Stimulated activated CD4-positive, alpha-beta T cell treated with anti-CD3 and anti-CD28 coated beads, Interleukin-15, amount 100 ng/mL, for 1 hour (primary cell): ENCODE results near the gene RNF207.

Experiments
- DNase-seq, 2 donors: peaks; one replicate each; pipeline ENCODE4 v3.0.0-alpha.2; 2020; ENCODE audit warnings: low read depth in 1 of 2, low spot score in 1 of 2

RNF207 gene, protein sequence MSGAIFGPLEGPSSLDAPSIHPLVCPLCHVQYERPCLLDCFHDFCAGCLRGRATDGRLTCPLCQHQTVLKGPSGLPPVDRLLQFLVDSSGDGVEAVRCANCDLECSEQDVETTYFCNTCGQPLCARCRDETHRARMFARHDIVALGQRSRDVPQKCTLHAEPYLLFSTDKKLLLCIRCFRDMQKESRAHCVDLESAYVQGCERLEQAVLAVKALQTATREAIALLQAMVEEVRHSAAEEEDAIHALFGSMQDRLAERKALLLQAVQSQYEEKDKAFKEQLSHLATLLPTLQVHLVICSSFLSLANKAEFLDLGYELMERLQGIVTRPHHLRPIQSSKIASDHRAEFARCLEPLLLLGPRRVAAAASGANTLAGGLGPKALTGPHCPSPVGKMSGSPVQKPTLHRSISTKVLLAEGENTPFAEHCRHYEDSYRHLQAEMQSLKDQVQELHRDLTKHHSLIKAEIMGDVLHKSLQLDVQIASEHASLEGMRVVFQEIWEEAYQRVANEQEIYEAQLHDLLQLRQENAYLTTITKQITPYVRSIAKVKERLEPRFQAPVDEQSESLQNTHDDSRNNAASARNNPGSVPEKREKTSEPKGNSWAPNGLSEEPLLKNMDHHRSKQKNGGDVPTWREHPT

GRCh38 chr1:6205849-6206519 lies at the start of gene RNF207:
Gene RNF207 (plus strand): TSS chr1:6206119. CDS start chr1:6206536, 417 bp downstream.
- DNase-seq: peak in 1 of 2 donors; percentile 52

DNA sequence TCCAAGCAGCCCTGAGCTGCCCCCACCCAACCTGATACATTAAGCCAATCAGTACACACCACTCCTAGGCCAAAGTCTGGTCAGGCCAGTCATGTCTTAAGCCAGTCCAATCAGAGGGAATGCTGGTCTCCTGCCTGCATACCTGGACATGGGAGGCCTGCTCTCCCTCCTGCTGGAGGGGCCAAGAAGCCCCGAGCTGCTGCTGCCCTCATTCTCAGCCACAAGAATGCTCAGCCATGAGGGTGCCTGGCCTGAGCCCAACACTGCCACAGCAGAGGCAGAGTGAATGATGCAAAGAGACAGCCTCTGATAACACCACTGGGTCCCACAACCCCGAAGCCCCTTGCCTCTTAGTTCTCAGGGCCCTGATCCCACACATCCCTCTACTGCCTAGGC lies 48.8 kb upstream of the RNF207 start:
- no peak for DNase-seq

GRCh38 chr1:6157528-6158174 lies 48.3 kb upstream of the RNF207 start:
- DNase-seq: no peak

GRCh38 chr1:6158181-6158580 lies 47.7 kb upstream of the RNF207 start:
- DNase-seq: no peak

DNA sequence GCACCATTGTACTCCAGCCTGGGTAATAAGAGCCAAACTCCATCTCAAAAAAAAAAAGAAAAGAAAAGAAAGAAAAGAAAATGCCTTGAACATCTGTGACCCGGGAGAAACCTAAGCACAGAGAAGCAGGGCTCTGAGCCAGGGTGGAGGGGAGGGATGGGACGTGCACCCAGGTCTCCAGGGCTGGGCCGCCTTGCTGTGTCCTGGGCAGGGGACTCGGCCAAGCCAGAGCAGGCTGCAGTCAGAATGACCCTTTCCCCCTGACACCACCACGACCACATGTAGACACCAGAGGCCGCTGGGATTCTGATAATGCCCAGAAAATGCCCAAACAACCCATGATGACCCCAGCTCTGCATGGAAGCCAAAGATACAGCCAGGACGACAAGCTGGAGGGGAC lies 43.6 kb upstream of the RNF207 start:
- no peak for DNase-seq

DNA sequence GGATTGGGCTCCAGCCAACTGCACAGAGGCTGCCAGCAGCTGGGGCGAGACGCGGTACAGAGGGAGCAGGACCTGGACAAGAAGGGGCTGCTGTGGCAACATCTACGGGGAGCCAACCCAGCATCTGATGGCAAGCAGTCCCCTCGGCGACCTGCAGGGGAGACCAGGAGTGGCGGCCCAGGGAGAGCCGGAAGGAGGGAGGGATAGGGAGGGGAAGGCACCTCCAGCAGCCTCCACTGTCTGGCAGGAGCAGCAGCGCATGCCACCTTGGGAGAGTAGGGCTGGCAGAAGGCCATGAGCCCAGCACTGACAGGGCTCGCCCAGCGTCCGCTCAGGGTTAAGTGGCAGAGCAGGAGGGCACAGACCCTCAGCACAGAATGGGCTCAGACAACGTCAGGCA lies 43.1 kb upstream of the RNF207 start:
- no peak for DNase-seq

DNA sequence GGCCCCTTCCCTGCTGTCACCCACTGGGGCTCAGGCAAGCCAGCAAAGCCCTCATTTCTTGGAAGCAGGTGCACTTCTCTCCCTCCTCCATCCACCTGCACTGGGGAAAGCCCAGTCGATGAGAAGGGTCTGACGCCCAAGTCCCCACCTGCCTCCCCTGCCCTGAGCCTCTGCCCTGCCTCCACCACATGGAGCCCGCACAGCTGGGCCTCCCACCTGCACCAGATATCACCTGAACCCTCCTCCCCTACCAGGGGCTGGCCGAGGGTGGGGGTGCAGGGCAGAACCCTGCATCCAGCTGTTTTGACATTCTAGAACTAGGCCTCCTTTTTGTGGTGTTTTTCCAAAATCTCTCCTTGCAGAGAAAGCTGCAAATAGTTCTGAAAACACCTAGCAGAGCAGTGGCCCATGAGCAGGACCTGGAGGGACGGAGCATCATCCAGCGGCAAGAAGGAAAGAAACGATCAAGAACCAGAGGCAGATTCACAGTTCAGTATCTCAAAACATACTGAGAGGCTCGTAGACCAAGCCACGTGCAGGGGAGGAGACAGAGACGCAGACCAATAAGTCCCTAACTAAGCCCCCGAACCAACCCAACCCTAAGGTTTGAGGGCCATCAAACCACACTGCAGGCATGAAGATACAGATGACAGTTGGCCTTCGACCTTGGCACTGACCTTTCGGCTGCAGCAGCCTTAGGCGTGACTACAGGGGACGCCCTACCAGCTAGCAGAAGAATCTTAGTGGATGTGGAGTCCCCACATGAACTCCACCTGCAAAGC lies 42.5 kb upstream of the RNF207 start:
- DNase-seq: no peak

DNA sequence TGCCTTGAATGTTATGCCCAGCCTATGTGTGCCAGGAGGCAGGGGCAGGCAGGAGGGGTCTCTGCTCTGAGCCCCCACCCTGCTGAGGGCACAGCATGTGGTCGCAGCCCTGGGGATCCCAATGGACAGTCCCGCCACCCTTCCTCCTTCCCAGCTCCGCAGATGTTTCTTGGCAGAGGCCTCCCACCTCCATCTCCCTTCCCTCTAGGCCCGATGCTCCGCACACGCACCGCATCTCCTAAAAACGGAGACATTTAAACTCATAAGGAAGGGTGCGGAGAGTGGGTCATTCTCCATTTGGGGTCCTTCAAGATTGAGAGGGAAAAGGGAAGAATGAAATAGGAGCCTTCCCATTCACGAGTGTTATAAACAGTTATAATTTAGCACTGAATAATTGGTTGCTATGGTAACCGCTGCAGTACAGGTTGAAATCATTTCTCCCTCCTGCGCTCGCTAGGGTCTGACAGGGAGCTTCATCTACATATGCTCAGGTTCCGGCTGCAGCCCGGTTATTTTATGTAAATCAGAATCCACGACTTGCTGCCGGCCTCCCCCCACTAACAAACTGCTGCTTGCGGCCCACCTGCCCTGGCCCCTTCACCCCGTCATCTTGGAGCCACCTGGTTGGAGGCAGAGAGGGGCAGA lies 41.8 kb upstream of the RNF207 start:
- DNase-seq: no peak

- no peak for DNase-seq
These were observed 40.9 kb upstream of the RNF207 start for GRCh38 chr1:6165027-6165426.

DNA sequence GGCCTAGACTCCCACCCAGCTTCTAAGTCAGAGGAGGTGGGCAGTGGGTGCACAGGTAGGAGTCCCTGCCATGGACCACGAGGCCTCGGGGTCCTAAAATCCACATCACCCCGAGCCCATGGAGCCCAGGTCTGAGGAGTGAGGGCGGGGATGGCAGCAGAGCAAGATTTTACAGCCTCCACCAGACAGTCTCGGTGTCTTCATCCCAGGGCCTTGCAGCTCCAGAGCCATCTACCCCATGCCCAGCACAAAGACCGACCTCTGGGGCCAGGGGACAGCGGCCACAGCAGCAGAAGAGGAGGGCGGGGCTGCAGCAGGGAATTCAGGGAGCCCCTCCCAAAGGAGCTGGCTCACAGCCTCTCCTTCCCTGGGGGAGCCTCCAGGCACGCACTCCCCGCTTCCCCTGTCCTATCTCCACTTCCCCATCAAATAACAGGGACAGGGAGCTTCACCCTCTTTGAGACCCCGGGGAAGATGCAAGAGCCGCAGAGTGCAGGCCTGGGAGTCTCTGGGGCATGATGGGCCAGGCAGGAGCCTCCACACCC lies 40.4 kb upstream of the RNF207 start:
- no peak for DNase-seq

- DNase-seq: no peak
These were observed 39.7 kb upstream of the RNF207 start for GRCh38 chr1:6166221-6166620.

DNA sequence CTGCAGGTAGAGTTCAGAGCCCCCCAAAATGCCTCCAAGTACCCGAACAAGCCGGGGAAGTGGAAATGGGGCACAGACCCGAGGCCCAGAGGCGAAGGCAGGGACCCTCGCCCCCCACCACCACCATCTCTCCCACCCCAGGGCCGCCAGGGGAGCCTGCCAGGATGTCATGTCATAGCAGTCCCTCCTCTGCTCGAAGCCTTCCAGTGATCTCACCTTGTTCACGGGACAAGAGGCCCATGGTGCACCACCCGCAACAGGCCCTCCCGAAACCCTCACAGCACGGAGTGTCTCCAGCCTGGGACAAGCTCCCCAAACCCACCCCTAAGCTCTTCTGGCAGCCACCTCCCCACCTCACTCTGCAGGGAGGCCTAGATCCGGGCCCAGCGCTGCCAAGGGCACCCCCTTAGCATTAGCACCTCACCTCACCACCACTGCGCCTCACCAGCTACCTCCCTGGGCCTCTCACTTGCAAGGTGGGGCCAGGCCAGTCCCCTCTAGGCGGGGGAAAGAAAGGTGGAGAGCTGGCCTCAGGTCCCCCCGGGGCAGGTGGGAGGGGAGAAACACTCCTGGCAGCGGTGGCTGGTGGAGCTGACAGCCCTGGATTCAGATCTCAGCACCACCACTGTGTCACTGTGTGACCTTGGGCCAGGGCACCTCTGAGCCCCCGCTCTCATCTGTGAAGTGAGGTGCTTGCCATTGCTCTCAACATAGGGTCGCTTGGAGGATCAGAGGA lies 39.1 kb upstream of the RNF207 start:
- DNase-seq: no peak

DNA sequence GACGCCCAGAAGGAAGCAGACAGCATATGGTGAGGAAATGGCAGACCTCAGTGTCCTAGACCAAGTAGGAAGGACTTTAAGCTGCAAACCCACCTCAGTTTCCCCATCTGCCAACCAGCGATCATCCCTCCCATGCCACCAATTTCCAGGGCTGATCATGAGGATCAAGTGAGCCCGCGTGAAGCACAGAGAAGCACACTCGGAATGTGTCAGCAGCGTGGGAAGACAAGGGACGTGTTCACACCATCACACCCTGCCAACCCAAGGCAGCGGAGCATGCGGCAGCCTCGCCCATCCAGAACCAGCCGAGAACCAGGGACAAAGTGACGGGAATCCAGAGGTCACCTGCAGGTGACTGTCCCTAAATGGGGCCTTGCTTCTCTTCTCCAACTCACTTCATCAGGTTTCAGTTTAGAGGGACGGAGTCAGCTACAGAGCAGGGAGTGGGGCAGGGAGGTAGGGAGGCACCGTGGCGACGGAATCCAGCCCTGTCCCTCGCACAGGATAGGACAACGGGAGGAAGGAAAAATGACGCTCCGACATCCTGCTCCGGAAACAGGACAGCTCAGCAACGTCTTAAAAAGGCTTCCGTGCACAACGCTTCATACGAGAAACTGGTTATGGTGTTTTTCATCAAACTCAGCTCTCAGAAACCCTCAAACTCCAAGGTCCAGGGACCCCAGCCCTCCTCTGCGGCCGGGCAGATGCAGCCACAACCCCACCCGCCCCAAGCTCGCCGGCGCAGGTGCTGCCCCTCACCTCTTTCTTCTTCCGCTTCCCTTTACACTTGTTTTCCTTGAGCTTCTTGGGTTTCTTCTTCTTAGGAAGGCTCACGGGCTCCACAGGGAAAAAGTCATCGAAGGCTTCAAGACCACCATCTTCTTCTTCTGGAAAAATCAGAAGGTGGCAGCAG lies 38.3 kb upstream of the RNF207 start:
- DNase-seq: no peak

DNA sequence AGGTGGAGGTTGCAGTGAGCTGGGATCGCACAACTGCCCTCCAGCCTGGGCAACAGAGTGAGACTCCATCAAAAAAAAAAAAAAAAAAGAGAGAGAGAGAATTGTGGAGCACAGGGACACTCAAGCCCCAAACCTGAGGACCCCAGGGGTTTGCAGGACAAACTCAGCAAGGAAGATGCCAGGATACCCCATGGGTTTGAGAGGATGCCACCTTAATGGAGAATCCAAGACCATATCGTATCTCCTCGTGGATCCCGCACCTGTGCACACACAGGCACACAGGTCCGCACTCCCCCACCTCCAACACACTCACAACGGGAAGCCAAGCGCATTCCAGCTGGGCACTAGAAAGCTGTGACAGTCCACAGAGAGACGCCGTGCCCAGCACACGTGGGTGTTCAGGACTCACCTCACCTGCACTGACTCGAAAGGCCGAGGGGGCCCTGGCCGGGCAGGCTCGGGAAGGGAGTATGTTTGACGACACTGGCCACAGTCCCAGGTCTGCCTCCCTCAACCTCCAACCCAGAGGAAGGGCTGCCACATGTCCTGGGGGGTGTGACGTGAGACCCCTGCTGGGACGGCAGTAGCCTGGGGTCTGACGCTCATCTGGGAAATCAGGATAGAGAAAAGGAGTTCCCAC lies 36.9 kb upstream of the RNF207 start:
- DNase-seq: no peak

DNA sequence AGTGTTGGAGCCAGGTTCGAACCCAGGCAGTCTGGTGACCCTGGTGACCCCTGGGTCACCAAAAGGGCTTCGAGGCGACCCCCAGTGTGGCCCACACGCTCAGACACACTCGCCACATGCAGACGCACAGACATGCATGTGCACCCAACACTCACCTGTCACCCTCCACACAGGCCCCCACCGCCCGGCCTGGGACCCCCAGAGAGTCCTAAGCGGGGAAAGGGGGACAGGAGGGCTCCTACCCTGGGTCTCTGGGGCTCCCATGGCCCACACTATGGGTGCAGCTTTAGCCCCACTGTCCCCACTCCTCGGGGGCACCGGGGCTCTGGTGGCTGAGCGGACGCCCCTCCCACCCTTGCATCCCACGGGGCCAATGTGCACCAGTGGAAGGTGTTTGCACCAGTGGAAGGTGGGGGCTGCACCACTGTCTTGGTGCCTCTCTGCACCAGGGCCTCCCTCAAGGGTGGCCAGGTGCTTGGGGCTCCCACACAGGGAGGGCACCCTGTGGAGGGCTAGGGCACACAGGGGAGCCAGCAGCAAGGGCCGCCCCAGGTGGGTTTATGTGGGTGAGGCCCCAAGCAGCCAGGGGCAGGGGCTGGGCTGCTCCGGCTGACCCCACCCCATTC lies 35.7 kb upstream of the RNF207 start:
- DNase-seq: no peak

GRCh38 chr1:6170742-6171201 lies 35.1 kb upstream of the RNF207 start:
- DNase-seq: no peak

DNA sequence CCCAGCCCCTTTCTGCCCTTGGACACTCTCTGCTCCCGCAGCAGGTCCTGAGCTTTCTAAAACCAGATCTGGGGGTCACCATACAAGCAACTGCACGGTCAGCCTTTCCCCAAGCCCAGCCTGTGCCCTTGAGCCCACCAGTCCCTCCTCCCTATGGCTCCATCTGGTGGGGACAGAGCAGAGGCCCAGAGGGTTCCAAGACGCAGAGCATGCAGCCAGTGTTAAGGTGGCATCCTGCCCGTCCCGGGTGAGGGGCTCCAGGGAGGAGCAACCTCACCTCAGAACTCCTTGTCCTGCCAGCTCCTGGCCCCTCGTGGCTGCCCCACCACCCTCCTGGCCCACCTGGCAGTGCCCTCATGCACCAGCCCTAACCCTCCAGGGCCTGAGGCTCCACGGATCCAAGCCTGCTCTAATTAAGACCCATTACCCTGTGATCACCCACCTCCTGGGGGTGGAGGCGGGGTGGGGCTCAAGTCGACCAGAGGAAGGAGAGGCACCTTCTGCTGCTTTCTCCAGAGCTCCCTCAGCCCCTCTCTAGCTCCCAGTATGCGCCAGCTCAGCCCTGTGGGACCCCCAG lies 34.3 kb upstream of the RNF207 start:
- no peak for DNase-seq
